Adrenal gland (tissue), 5 donors: ENCODE data around the gene TRIM10.

ENCODE experiments used
- POLR2A ChIP-seq, 2 donors: fragments of 450-650 bp; IDR thresholded peaks; one replicate each; pipeline ENCODE4 v1.6.1; 2017; ENCODE audit warnings: antibody characterized with exemption in 2 of 2, mild to moderate bottlenecking in 2 of 2, moderate library complexity in 1 of 2
- TF ChIP-seq, protein P1 (sequence below), 6 experiments: fragments of 450-650 bp in 4 of 6; fragments of 200-600 bp in 2 of 6; sonication (generic) in 1 of 6; IDR thresholded peaks; 1 replicate in 5 of 6; 2 replicates in 1 of 6; pipeline versions ENCODE4 v1.5.1 to v1.8.0; 2016 to 2021; ENCODE audit warnings: antibody characterized with exemption in 6 of 6, mild to moderate bottlenecking in 2 of 6, moderate library complexity in 1 of 6
- donor health status: DM: no; HTN: no; CAD: no.

DNA sequence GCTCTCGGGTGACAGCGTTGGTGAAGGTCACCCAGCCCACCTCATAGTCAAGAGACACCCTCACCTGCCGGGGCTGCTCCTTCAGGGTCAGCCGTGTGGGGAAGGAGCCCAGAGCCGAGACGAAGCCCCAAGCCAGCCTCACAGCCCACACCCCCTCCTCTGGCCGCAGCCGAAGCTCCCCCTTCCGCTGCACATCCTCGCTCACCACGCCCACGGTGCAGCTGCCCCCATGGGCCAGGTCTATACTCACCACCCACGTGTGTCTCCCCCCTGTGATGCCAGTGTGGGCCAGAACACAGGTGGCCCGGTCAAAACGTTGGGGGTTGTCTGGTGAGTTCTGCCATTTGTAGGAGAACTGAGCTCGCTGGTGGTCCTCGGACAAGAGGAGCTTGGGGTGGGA lies 7.0 kb downstream of the TRIM10 start:
- TF ChIP-seq POLR2A (IDR thresholded peaks at IDR 0.05), result no peak
- TF ChIP-seq, protein P1, sequence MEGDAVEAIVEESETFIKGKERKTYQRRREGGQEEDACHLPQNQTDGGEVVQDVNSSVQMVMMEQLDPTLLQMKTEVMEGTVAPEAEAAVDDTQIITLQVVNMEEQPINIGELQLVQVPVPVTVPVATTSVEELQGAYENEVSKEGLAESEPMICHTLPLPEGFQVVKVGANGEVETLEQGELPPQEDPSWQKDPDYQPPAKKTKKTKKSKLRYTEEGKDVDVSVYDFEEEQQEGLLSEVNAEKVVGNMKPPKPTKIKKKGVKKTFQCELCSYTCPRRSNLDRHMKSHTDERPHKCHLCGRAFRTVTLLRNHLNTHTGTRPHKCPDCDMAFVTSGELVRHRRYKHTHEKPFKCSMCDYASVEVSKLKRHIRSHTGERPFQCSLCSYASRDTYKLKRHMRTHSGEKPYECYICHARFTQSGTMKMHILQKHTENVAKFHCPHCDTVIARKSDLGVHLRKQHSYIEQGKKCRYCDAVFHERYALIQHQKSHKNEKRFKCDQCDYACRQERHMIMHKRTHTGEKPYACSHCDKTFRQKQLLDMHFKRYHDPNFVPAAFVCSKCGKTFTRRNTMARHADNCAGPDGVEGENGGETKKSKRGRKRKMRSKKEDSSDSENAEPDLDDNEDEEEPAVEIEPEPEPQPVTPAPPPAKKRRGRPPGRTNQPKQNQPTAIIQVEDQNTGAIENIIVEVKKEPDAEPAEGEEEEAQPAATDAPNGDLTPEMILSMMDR (IDR thresholded peaks at IDR 0.05), result no peak
